Parathyroid adenoma (tissue), 2 donors: ENCODE measurements around the gene FYN.

Source experiments
- H2AFZ ChIP-seq: fragments of 300-600 bp; sonication (generic); one replicate; pipeline ENCODE4 v1.7.0; 2017; ENCODE audit warnings: antibody characterized with exemption, mild to moderate bottlenecking
- H3K27ac ChIP-seq: fragments of 300-600 bp; sonication (generic); one replicate; pipeline ENCODE4 v1.7.0; 2017
- H3K27me3 ChIP-seq: fragments of 300-600 bp; sonication (generic); one replicate; pipeline ENCODE4 v1.7.0; 2017; ENCODE audit warnings: low read length; ENCODE audit not compliant: control insufficient read depth, insufficient read depth
- H3K36me3 ChIP-seq: fragments of 300-600 bp; sonication (generic); one replicate; pipeline ENCODE4 v1.7.0; 2017; ENCODE audit warnings: low read length; ENCODE audit not compliant: control insufficient read depth, insufficient read depth
- H3K4me1 ChIP-seq: fragments of 300-600 bp; sonication (generic); one replicate; pipeline ENCODE4 v1.7.0; 2017; ENCODE audit warnings: control low read depth
- H3K4me2 ChIP-seq: fragments of 300-600 bp; sonication (generic); one replicate; pipeline ENCODE4 v1.7.0; 2017; ENCODE audit warnings: low read length
- H3K4me3 ChIP-seq: fragments of 300-600 bp; sonication (generic); one replicate; pipeline ENCODE4 v1.7.0; 2017; ENCODE audit warnings: low read depth, low read length
- H3K79me2 ChIP-seq: fragments of 300-600 bp; sonication (generic); one replicate; pipeline ENCODE4 v1.7.0; 2017; ENCODE audit warnings: control low read depth
- H3K9ac ChIP-seq: fragments of 300-600 bp; sonication (generic); one replicate; pipeline ENCODE4 v1.7.0; 2017; ENCODE audit warnings: mild to moderate bottlenecking
- H3K9me3 ChIP-seq: fragments of 300-600 bp; sonication (generic); one replicate; pipeline ENCODE4 v1.7.0; 2017; ENCODE audit warnings: low read length; ENCODE audit not compliant: control insufficient read depth
- TF ChIP-seq, protein P1 (sequence below): fragments of 300-600 bp; sonication (generic); IDR thresholded peaks from one replicate; pipeline ENCODE4 v1.7.0; 2017; ENCODE audit warnings: antibody characterized with exemption, mild to moderate bottlenecking
- donor health status: primary hyperparathyroidism.

FYN gene

DNA sequence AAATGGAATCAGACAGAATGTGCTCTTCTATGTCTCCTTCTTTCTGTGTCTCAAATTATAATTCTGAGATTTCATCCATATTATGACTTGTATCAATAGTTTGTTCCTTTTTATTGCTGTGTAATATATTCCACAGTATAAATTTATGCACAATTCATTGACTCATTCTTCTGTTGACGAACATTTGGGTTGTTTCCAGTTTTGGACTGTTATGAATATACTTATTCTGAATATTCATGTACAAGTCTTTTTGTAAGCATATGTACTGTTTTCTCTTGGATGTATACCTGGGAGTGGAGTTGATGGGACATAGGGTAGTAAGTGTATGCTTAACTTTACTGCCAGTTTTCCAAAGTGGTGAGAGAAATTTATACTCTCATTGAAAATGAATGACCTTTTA, 239.4 kb downstream of the FYN start:
- no peaks in the 10 kb centered on the region for H3K27me3 ChIP-seq
- H3K79me2 ChIP-seq: no peaks in the 10 kb centered on the region
- TF ChIP-seq, protein P1, sequence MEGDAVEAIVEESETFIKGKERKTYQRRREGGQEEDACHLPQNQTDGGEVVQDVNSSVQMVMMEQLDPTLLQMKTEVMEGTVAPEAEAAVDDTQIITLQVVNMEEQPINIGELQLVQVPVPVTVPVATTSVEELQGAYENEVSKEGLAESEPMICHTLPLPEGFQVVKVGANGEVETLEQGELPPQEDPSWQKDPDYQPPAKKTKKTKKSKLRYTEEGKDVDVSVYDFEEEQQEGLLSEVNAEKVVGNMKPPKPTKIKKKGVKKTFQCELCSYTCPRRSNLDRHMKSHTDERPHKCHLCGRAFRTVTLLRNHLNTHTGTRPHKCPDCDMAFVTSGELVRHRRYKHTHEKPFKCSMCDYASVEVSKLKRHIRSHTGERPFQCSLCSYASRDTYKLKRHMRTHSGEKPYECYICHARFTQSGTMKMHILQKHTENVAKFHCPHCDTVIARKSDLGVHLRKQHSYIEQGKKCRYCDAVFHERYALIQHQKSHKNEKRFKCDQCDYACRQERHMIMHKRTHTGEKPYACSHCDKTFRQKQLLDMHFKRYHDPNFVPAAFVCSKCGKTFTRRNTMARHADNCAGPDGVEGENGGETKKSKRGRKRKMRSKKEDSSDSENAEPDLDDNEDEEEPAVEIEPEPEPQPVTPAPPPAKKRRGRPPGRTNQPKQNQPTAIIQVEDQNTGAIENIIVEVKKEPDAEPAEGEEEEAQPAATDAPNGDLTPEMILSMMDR: no peak
- no peaks in the 10 kb centered on the region for H3K4me1 ChIP-seq
- H3K4me3 ChIP-seq: no peak overlapping the region
- H3K9ac ChIP-seq: no peak overlapping the region
- H3K27ac ChIP-seq: no peak overlapping the region
- no peaks in the 10 kb centered on the region for H3K9me3 ChIP-seq
- no peak overlapping the region for H2AFZ ChIP-seq
- no peak overlapping the region for H3K4me2 ChIP-seq
- H3K36me3 ChIP-seq: no peaks in the 10 kb centered on the region

DNA sequence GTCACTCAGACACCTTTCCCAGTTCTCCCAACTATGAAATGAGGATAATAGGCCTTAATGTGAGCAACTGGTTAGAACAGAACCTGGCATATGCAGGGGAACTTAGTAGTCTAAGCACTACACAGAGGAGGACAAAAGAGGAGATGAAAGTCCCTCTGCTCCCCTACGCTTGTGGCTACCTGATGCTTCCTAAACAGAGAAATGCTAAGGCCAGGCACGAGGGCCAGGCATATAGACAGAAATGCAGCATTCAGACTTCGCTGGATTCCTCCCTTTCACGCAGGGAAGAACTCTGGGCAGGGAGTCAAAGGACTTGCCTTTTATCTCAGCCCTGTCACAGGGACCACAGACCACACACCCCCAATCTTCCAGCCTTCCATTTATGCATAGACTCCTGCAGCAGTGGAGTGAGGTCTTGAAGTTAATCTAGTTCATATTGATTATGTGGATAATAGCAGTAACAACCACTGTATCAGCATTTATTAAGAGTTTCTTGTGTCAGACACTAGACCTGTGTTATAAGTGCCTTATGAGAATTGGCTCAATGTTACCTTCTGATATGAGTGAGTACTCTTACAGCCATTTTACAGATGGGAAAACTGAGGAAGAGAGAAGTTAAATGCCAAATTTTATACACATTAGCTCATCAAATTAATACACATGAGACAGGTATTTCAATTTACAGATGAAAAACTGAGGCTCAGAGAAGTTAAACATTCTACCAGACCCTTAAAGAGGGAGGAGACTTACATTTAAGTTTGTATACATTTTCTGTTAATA, 240.6 kb downstream of the FYN start:
- Histone ChIP-seq H3K4me1 (no peaks in the 10 kb centered on the region), H3K9me3 (no peaks in the 10 kb centered on the region), H3K9ac (no peak overlapping the region), H3K4me2 (no peak overlapping the region), H3K79me2 (no peaks in the 10 kb centered on the region), H3K27me3 (no peaks in the 10 kb centered on the region), H2AFZ (no peak overlapping the region), H3K36me3 (no peaks in the 10 kb centered on the region), H3K27ac (no peak overlapping the region), H3K4me3 (no peak overlapping the region)
- TF ChIP-seq, protein P1: no peak

DNA sequence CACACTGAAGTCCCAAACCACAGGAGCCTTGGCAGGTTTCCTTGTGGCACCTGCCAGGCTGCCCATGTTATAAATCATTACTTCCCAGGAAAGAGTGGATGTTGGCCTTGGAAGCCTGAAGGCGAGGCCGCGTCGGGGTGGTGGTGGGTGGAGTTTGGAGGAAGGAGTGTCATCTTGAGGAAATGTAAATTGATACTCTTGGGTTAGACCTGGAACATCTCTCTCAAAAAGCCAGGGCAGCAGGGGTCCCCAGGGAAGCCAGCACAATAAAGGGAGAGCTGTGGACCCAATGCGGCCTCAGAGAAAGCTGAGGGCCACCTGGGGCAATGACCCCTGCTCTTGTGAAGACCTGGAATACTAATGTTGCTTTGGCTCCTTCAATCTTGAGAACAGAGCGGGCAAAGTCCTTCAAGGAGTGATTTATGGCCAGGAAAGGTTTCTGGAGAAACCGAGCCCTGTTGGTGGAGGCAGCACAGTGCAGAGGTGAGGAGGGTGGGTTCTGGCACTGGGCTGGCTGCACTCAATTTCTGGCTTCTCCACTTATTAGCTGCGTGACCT, 241.3 kb downstream of the FYN start:
- Histone ChIP-seq H3K79me2 (no peaks in the 10 kb centered on the region), H3K9ac (no peak overlapping the region), H3K27me3 (no peaks in the 10 kb centered on the region), H3K4me1 (no peaks in the 10 kb centered on the region), H2AFZ (peak overlapping the region; percentile 1), H3K36me3 (no peaks in the 10 kb centered on the region), H3K4me3 (no peak overlapping the region), H3K4me2 (no peak overlapping the region), H3K9me3 (no peaks in the 10 kb centered on the region), H3K27ac (no peak overlapping the region)
- TF ChIP-seq, protein P1: no peak

DNA sequence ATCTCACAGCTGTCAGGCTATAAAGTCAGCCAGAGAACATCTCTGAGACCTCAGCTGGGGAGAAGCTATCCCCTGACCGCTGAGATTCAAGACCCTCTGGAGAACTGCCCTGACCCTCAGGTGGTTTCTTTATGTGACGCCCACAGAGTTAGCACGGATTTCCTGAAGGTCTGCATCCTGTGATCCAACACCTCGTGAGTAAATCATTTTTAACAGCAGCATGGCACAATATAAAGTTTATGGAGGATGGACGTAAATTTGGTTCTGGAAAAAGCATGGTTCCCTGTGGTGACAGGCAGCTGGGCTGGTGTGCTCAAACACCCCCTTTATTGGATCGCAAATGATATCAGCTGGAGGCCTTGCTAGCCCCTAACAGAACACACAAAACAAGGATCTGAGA, 242.2 kb downstream of the FYN start:
- Histone ChIP-seq H3K9me3 (no peaks in the 10 kb centered on the region), H2AFZ (no peak overlapping the region), H3K9ac (no peak overlapping the region), H3K79me2 (no peaks in the 10 kb centered on the region), H3K27ac (no peak overlapping the region), H3K4me1 (no peaks in the 10 kb centered on the region), H3K36me3 (no peaks in the 10 kb centered on the region), H3K4me2 (no peak overlapping the region), H3K4me3 (no peak overlapping the region), H3K27me3 (no peaks in the 10 kb centered on the region)
- TF ChIP-seq, protein P1: no peak
